GM12872 (cell line): ENCODE measurements around the gene OSBPL7.

ENCODE experiments used
- CTCF ChIP-seq: IDR thresholded peaks from 3 replicates; pipeline ENCODE4 v1.5.1; 2011; ENCODE audit warnings: low read depth, mild to moderate bottlenecking, low read length, moderate library complexity; ENCODE audit not compliant: insufficient read depth

The OSBPL7 gene

GRCh38 chr17:47845716-47846075, 24.1 kb upstream of the OSBPL7 start:
- TF ChIP-seq CTCF: no peak

GRCh38 chr17:47844814-47845715, 23.5 kb upstream of the OSBPL7 start:
- TF ChIP-seq CTCF: peak; percentile 37; the same call in 2 of the 3 replicates

DNA sequence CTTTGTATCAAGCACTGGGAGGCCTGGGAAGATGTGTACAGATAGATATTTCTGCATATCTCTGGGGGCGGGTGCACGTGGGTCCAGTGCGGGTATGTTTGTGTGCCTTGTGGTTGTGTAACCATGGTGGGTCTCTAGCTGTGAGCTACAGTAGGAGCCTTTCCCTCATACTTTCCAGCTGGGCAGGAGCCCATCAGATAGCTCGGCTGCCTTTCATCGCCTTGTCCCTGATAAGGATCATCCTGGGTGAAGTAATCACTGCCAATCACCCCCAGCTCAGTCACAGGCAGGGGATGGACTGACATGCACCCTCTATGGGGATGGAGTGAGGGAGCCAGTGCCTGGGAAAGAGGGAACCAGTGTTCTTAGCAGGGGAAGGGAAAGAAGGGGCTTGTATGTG, 22.6 kb upstream of the OSBPL7 start:
- no peak for TF ChIP-seq CTCF

GRCh38 chr17:47843391-47843730, 21.8 kb upstream of the OSBPL7 start:
- TF ChIP-seq CTCF: no peak

- TF ChIP-seq CTCF: no peak
Measured at GRCh38 chr17:47841488-47842291, 20.1 kb upstream of the OSBPL7 start.

DNA sequence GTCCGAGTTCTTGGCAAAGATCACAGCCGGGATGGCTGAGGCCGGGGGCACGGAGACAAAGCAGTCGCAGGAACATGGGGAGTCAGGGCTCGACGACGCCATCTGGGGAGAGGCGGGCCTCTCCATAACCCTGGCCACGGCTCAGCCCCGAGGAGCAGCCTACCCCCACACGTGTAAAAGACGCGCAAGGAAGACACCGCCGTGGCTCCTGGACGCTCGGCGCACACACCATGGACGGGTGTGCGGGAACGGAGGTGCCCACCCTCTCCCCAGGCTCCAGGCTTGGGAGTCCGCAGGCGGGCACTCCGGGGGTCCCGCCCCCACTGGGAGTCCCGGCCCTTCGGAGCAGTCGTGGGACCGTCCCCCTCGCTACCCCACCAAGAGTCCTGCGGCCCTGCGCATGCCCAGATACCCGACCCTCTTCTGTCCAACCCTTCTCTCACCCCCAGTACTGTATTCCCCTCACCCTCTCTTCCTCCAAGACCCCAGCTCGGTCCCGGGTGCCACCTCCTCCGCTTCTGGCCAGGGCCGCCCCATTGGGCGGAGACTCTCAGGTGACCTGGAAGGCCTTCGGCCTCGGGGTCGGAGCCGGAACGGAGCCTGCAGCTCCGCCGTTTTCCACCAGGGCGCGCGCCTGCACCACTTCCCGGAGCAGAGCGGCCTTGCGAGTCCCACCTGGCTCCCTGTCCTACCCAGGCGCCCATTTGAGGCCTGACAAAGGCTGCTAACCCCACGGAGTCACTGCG, 19.3 kb upstream of the OSBPL7 start, which contains the start of gene SCRN2:
TSS of gene SCRN2 (minus strand) at position 532 of the 746 bp plus-strand sequence. CDS start at position 102, 430 bp downstream.
- TF ChIP-seq CTCF: peak; percentile 96

DNA sequence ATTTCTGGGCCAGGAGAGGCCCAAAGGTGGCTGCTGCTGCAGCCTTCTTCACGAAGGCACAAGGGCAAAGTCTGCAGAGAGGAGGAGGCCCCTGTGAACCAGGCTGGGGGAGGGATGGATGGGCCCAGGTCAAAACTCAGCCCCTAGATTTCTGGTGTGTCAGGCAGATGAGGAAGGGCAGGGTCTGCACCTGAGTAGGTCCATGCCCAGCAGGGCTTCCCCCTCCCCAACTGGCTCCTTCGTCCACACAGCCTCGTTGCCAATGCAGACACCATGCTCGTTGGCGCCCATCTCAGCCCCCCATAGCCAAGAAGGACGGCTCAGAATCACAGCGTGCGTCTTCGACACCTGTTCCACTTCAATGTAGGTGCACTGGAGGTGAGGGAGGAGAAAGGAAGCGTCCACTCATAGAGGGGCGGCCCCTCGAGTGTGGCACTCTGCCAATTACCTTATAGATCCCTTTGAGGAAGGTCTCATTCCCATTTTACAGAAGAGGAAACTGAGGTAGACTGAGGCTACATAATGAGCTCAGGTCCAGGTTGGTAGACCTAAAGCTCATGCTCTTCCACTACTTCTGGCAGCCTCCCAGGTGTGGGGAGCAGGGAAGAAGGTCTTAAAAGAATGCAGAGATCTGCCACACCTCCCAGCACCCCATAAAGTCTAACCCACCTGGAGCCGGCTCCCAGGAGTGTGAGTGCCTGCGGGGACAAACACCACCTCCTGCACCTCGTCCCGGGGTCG, 18.6 kb upstream of the OSBPL7 start:
- TF ChIP-seq CTCF: no peak
